Dermis microvascular lymphatic vessel endothelial cell (primary cell): ENCODE data around the gene ST7. TPM values are rescaled to one million over a fixed set of nuclear protein-coding genes. Genes with fewer than 3 reads are reported as not detected.

Experiments
- DNase-seq, 2 donors: peaks; one replicate each; pipeline versions ENCODE4 v3.0.0 to v3.0.0-alpha.2; 2010; ENCODE audit warnings: low read depth in 2 of 2
- total RNA-seq: library from RNA; depleted of rRNA; stranded (reverse); fragments of >200 nt; gene quantifications from 2 replicates; pipeline ENCODE4 v1.2.1, GENCODE V29; 2014

ST7 gene
- total RNA-seq, 1 donor from 2014 or later, result 12.5 TPM

DNA sequence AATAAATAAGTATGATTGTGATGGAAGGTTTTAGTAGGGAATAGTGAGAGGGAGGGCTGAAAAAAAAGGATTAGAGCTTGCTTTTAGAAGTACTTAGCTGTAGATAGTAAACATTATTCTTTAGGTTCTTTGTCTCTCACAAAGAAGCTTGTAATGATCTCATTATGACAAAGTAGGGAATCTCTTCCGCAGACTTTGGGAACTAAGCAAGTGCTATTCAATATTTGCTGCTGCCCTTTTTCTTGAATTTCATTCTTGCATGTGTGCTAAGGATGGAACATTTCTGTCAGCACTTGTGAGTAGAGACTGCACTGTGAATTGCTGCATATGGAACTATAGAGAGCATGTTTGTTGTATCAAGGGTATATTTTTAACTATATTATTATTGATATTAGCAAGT lies 173.4 kb downstream of the ST7 start:
- no peak for DNase-seq

DNA sequence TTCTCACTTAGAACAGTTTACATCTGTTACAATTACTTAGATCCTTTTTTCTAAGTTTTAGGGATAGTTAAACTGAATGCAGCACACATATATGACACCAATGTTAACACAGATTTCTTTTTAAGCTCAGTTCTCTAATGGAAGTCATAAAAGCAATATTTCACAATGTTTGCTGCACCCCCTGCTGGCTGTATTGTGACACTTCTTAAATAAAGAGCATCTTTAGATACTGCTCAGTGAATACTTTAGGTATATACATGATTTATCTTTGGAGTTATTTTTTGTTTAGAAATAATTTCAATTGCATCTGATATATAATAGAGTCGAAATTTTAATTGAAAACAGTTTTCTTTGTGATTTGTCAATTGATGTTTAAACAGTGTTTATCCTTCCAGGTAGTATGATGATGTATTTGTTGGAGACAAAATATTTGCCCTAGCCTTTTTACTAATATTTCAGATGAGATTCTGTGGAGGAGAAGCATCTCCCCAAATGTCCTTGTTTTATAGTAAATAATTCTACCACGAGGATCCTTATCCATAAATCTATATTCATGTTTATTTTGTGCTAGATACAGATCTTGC lies 174.4 kb downstream of the ST7 start:
- peak; percentile 51 to 68 for DNase-seq

DNA sequence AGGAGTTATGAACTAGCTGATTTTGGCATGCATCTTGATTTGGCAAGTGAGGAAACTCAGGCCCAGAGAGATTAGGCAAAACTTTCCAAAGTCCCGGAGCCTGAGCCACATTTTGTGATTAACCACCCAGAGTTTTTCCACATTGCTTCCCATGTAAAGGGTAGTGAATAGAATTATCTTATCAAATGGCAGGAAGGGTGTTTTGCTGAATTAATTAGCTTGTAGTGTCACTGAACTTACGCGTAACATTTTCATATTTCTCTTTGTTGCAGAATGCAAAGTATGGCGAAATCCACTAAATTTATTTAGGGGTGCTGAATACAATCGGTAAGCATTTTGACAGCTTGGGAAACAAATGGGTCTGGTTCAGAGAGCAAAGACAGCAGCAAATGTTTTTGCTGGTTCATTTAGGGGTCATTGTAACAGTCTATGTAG lies 176.2 kb downstream of the ST7 start:
- DNase-seq, result peak in 1 of 2 donors; percentile 10

DNA sequence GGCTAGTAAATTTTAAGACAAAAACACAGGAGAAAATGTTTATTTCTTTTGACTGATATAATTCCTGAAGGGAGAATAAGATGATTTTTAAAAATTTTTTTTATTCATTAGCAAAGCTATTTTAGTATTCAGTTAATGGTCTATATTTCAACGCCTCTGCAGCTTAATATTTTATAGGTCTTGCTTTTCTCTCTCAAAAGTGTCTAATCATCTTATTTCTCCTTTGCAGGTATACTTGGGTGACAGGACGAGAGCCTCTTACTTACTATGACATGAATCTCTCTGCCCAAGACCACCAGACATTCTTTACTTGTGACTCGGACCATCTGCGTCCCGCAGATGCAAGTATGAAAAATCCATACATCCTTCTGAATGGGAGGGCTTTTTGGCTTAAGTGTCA lies 177.0 kb downstream of the ST7 start:
- DNase-seq, result no peak

DNA sequence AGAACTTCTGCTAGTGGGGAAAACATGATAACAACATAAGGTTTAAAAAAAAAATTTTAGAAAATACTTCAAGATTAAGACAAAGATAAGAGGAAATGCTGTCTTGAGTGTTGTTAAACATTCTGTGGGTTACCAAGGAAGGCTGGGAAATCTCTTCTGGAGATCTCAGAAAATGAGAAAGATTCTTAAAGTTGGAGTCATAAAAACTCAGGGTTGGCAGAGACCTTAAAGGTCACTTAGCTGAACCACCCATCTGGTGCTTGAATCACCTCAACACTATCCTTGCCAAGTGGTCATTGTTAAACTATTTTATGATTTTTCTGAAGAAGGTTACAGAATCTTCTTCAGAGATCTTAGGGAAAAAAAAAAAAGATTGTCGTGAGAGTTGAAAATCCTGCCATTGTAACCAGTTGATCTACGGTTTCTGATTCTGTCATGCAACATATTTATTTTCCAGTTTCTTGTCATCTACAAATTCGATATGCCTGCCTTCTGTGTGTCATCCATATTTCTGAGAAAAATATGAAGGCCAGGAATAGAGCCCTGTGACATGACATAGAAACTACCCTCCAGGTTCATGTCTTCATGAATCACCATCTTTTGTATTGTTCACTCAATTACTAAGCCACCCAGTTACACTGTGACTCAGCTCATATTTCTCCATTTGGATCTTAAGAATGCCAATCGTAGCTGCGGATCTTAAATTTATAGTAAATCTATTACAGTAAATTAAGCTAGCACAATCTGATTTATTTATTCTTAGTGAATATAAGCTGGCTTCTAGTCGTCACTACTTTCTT lies 179.2 kb downstream of the ST7 start:
- DNase-seq, result peak in 1 of 2 donors; percentile 82

DNA sequence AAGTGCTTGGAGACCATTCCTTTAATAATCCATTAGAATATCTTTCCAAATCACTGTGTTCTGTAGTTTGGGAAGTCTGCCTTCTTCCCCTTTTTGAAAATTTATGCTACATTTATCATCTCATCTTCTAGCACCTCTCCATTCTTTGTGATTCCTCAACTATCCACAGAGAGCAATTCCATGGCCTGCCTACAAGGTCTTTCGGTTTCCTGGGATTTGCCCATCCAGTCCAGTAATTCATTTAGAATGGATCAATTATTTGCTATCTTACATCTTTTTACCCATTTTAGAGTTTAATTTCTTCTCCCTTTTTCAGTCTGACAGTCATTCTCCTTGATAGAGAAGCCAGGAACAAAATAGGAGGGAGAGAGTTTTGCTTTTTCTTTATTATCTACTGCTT lies 179.8 kb downstream of the ST7 start:
- no peak for DNase-seq

DNA sequence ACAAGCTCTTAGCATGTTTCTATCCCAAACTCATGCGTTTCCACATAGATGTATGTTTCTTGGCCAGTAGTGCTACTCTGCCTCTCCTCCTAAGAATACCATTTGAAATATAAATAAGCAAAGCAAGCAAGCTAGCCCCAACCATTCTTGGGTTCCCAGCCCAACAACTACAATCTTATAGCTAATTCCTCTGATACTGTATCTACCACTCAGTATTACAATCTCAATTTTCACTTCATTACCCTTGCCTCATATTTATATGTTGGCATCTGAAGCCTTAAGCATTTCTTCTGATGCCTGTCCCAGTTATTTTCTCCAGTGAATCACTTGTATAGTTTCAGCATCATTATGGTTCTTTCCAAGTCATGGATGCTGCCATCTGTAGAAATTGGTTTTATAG lies 181.1 kb downstream of the ST7 start:
- DNase-seq, result no peak

DNA sequence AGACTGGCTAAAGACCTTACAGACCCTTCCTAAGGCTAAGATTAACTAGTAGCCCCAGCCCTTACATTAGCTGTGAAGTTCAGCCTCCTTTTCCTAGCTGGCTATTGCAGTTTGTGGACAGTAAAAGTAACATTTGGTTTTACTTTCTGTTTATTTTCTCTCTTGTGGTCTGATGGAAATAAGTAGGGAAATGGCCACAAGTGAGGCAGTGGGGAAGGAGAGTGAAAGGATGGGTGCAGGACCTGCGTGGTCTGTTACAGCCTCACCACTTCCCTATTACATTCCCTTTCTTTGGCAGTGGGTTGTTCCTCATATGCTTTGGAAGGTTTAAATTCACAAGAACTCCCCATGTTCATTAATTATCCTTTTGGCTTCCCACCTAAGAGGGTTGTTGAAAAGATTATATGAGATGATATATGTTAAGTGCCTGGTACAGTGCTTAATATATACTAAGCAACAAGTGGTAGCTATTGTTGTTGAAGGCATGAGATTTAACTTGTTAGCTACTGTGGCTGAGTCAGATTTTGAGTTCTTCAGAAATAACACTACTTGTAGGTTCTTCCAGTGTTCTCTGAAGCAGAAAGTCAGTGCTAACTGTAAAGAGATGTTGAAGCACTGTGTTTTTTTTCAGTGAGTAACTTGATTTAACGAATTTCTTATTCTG lies 181.7 kb downstream of the ST7 start:
- no peak for DNase-seq

DNA sequence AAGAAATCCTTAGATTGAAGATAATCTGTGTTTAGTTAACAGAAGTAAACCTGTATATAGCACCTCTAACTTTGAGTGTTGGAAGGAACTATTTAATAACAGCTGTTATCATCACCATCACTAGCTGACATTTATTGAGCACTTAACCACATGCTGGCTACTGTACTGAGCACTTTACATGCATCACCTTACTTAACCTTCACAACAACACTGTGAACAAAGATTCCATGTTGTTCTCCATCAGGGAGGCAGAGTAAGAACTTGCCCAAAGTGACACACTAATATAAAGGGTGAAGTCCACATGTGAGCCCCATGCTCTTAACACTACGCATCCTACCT lies 182.2 kb downstream of the ST7 start:
- DNase-seq, result no peak

DNA sequence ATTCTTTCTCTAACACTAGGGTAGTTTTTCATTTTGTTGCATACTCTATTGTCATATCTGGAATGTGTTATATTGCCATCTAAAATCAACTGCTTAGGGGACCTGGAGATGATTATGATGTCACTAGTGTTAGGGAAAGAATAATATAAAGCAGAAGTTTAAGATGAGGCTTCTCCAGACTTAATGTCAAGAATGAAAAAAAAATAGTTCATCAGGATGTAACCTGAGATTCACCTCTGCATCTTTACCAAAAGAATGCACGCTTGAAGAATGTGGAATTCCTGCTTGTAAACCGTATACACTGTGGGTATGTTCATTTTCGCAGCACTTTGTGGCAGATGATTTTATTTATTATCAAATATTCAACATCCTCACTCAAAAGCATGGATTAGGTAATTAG lies 184.6 kb downstream of the ST7 start:
- DNase-seq, result no peak

DNA sequence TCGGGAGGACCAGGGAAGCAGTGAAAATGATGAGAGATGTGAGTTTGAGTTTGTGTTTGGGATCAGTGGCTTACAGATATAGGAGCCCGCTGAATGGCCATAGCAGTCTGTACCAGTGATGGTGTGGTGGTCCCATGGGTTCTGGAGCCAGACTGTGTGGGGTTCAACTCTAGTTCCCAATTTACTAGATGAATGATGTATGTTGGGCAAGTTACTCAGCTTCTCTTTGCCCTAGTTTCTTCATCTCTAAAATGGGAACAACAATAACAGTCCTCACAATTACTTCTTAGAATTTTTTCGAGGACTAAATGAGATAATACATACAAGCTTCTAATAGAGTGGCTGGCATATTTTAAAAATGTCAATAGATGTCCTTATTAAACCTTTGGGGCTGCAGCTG lies 185.2 kb downstream of the ST7 start:
- no peak for DNase-seq

DNA sequence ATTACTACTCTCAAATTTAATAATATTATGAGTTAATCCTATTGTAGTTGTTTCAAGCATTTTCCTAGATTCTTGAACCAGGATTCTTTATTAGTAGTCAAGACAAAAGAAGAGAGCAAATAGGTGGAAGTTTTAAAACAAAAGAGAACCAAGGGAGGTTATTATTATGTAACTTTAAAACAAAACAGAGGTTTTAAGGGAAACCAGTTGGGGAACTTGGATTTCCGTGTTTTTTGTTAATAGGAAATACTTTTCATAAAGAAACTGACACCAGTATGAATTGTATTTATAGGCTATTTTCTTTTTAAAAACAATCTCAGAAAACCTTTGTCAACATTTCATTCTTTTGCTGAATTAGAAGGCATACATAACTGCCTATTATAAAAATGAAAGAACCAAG lies 185.7 kb downstream of the ST7 start:
- peak in 1 of 2 donors; percentile 23 for DNase-seq

DNA sequence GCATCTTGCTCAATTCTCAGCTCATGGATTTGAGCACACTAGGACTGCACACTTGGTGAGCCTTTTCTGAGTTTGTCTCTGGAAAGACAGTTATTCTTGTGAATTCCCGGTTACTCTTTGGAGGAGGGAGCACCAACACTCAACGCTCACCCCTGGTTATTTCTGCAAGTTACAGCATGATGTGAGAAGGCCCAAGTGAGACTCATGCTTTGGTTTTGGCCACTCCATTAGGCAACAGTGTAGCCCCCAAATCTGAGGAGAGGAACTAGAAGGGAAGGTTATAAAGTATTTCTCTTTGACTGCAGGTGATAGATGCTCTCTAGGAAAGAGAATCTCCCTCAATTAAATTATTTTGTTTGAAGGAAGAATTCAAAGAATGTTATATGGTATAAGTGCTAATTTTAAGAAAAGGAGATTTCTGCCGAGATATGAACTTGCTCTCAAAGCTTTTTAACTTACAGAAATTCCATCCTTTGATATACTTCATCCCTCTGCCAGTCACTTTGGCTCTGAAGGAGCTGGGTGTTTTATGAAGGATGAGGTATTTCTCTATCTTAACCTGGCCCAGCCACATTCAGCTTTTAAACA lies 186.2 kb downstream of the ST7 start:
- DNase-seq, result no peak

DNA sequence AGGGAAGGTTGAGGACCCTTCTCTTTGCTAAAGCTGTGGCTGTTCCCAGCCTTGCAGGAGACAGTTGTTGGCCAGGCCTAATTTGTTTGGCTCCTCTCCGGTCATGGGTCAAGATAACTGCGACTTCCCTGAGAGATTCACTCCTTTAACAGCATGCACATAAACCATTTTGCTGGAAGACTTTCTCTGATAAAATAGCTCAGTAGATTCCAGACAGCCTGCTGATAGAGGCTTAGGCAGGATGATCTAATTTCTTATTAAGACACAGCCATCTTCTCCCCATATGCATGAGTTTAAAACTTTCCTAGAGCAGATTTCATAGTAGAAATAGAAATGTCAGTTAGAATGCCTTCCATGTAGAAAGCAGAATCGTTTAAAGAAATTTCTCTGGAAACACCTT lies 187.6 kb downstream of the ST7 start:
- DNase-seq, result no peak

DNA sequence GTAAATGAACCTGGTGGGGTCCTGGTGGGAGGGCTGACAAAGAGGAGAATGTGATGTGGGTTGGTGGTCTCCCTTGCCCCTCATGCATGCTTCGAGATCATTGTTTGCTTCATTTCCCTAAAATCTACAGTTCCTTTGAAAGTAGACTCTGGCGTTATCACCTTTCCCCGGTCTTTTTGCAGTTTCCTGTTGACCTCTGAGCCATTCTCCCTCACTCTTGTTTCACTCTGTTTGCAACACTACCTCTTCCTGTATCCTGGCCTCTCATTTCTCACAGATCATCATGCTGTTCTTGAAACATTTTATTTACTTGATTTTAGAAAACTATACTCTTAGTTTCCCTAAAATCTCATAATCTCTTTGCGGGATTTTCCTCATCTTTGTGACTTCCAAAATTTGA lies 189.8 kb downstream of the ST7 start:
- DNase-seq, result peak; percentile 10 to 62

DNA sequence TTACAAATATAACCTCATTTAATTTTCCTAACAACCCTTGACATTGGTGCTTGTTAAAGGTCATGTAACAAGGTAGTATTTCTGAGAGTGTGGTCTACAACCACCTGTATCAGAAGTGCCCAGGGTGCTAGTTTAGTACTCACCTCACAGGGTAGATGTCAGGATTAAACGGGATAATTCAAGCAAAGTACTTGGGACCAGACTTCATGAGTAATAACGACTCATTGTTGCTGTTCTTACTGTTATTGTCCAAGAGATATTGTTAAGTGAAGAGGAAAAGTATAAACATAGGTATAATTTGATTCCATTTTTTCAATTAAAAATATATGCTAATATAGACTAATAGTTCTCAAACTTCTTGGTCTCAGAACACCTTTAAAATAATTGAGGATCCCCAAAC lies 190.3 kb downstream of the ST7 start:
- DNase-seq, result peak in 1 of 2 donors; percentile 61

DNA sequence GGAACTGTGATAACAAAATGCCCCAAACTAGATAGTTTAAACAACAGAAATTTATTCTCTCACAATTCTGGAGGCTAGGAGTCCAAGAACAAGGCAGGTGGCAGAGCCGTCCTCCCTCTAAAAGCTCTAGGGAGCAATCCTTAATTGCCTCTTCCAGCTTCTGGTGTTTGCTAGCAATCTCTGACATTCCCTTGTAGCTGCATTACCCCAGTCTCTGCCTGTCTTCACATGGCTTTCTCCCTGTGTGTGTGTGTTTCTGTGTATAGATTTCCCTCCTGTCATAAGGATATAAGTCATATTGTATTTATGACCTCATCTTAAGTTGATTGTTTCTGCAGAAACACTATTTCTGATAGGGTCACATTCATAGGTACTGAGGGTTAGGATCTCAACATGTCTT lies 192.0 kb downstream of the ST7 start:
- DNase-seq, result peak in 1 of 2 donors; percentile 8

DNA sequence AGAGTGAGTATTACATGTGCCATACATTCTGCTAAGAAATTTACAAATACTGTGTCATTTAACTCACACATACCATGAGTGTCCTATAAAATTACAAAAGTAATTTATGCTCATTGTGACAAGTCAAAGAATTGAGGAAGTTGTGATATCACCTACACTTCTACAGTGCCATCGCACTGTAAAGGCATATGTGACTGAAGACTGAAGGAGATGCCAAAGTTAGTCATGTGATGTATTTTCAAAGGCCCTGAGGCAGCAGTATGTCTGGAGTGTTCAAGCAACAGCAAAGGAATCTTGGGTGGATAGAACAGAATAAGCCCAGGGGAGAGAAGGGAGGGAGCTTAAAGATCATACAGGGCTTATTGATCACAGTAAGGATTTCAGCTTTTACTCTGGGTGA lies 192.8 kb downstream of the ST7 start:
- DNase-seq, result no peak

DNA sequence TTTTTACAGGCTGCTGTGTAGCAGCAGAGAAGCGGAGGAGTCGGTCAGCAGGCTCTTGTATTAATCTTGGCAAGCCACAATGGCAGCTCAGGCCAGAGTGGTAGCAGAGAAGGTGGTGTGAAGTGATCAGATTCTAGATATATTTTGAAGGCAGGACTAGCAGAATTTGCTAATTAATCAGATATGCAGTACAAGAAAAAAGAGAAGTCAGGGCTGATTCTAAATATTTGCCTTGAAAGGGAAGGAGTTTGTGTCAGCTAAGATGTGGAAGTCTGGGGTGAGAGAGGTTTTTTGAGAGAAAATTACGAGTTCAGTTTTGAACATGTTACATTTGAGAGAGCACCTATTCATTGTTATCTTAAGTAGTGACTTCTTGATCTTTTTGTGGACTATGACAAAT lies 193.2 kb downstream of the ST7 start:
- DNase-seq, result no peak

DNA sequence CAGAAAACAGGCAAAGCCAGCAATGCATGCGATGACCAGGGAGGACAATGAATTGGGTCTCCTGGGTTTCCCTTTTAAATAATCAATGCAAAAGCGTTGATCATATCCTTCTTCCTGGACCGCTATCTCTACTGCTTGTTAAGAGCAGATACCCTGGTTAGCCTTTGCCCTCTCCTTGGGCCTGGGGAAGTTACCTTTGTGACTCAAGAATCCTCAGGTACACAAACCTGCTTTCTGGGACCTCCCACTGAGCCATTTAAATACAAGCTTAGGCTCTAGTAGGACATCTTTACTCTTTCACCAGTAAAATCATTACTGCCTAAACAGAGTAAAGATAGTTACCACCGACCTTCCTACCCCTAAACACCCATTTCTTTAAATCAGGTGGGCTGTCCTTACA lies 195.7 kb downstream of the ST7 start:
- no peak for DNase-seq

DNA sequence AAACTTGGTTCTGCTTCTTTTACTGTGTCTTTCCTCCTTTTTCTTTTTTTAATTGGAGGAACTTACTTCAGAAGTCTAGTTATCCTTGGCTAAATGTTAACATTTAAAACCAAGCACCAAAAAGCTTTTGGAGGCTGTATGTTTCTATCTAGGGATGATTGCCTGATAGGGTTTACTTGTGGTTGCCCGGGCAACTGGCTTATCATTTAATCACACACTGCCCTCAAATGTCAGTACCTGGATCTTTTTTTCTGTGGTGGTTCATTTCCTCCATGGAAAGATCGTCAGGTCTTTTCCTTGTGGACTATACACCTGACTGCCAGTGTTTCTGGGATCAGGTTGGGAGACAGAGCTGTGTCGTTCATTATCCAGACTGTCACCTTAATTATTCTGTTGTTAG lies 196.4 kb downstream of the ST7 start:
- no peak for DNase-seq

DNA sequence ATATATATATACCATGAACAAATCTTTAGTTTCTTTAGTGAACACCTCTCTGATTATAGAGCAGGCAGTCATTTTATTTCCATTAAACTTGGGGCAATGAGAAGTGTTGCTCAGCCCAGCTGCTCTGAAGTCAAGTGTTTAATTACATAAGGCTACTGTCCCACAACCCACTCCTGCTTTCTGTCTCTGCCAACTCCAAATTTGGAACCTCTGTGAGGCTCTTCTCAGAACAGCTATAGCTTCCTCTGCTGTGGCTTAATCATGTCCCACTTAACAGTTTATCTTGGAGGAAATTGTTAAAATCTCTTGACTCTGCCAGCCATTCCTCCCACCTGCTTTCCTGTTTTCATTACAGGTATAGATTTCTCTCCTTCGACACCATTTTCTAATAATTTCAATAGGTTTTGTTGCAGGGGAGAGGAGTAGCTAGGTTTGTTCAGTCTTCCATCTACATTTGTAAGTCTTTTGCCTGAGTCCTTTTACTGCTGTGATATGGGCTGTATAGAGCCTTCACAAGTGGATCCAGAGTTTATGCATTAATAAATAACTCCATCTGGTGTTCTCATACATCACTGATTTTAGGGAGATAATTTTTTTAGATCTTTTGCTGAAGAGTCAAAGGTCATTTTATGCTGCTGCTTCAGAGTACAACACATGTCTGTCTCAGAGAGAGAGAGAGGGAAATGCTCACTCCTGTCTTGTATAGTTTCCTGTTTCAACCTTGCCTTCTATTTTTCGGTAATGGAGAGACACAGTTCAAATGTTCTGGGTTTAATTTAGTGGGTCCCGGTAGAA lies 199.1 kb downstream of the ST7 start:
- no peak for DNase-seq
